GM21528 (cell line): Measurements from ENCODE around the gene DERL3.

Experiments
- ATAC-seq: cut with Tn5 transposase; IDR thresholded peaks from one replicate; pipeline ENCODE4 v1.9.1; 2021; ENCODE audit warnings: mild to moderate bottlenecking, moderate library complexity; ENCODE audit not compliant: unreplicated experiment, low FRiP score

The DERL3 gene

GRCh38 chr22:23815541-23816155 lies 23.2 kb downstream of the DERL3 start:
- no peak for ATAC-seq

- ATAC-seq: no peak
These were observed 26.4 kb downstream of the DERL3 start for GRCh38 chr22:23812378-23812777.

- no peak for ATAC-seq
These were observed 32.0 kb downstream of the DERL3 start for GRCh38 chr22:23806837-23807236.

DNA sequence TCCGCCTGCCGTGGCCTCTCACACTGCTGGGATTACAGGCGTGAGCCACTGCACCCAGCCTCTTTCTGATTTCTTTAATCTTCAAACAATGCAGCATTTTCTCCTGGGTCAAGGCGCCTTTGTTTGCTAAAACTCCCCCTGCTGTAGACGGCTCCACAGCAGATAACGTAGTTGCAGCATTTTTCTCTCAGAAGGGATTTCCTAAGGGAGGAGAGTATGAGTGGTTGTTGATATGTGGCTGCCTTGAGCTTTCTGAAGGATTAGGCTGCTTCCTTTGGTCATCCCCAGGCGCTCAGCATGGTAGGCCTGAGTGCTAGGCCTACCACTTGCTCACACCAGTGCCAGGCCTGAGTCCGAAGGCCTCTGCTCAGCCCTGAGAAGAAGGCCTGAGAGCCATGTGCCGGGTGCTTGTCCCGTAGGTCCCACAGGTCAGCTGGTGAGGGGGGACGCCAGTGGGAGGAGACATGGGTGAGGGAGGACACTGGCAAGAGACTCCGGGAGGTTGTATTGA lies 34.0 kb downstream of the DERL3 start:
- ATAC-seq: no peak

DNA sequence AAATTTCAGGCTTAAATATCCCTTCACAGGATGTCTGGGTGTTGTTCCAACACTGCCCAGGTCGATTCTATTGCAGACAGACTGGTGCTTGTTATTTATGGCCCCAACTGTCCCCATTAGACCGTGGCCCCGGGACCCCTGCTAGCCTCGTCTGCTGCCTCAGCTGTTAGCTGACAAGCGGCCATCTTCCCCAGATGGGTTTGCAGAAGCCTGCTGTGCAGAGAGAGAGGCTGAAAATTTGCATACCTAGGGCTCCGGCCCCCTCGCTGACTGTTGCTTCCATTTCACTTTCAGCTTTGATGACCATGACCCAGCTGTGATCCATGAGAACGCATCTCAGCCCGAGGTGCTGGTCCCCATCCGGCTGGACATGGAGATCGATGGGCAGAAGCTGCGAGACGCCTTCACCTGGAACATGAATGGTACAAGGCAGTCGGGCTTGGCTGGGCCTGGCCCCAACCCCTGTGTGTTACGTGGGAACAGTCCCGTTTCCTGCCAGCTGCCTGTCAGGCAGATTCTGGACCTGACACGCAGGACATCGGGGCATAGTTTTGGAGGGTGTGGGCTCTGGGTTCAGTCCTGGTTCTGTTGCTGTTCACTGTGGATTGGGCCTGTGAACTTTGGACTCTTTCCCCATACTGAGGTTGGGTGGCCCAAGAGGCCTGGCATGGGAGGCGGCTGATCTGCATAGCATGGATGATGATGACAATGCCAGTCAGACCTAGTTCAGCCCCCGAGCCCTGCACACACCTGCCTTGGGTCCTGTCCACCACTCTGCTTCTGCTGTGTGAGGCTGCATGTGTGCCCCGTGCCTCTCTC lies 35.6 kb downstream of the DERL3 start:
- ATAC-seq: no peak

GRCh38 chr22:23801886-23802377 lies 36.9 kb downstream of the DERL3 start:
- no peak for ATAC-seq

- no peak for ATAC-seq
These were observed 37.5 kb downstream of the DERL3 start for GRCh38 chr22:23801238-23801821.

DNA sequence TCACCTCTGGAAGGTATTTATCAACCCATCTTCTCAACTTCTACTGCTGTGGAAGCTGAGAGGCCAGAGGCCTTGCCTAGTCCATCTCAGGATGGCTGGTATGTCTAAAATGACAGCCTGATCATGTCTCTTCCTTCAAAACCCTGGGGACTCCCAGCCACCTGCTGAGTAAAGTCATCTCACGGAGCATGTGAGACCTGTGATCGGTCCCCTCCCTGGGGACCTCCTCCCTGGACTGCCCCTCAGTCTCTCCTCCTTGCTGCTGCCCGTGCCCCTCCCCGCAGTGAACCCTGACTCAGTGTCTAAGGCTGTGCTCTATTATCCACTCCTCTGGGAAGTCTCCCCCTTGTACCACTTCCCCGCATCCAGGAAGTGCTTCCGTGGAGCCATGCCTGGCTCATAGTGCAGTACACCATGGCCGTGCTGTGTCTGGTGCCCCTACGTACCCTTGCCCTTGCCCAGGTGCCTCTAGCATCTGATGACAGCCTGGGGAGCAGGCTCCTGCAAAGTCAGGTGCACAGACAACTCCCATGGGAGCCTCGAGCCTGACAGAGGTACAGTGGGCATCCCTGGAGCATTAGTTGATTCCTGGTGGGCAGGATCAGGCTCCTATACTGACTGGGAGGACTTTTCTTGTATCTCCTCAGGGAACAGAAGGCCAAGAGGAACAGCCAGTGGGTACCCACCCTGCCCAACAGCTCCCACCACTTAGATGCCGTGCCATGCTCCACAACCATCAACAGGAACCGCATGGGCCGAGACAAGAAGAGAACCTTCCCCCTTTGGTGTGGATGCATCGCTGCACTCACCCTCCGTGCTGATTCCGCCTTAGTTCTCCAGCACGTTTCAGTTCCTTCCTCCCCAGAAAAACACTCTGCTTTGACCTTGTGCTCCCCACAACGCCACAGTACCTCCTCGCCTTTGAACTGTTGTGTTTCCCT lies 38.2 kb downstream of the DERL3 start:
- ATAC-seq: no peak

DNA sequence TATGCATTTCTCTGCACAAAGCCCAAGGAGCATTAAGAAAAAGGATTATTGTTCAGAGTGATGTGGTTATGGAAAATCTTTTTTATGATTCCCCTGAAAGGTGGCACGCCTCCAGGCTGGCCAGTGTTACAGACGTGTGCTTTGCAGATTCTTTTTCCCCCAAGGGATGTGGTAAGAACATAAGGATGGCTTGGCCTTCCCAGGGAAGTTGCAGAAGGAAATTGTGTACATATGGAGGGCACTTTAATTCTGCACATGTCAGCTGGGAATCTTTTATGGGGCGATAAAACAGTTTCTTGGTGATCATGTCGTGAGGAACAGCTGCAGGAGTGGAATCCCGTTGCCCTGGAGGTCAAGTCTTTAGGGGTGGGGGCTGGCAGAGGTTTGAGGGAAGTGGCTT lies 42.3 kb downstream of the DERL3 start:
- no peak for ATAC-seq

DNA sequence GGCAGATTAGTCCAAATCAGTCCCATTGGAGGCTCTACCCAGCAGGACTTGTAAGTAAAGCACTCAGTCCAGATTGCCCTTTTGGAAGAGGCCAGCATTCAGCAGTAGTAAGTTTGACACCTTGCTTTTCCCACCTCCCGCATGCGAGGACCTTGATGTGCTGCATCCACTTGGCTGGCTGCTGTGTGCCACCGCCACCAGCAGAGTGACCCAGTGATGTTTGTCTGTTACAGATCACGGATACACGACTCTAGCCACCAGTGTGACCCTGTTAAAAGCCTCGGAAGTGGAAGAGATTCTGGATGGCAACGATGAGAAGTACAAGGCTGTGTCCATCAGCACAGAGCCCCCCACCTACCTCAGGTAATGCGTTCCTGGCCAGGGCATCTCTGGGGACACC lies 45.5 kb downstream of the DERL3 start:
- no peak for ATAC-seq

GRCh38 chr22:23791738-23792645 lies 46.8 kb downstream of the DERL3 start:
- ATAC-seq: no peak

DNA sequence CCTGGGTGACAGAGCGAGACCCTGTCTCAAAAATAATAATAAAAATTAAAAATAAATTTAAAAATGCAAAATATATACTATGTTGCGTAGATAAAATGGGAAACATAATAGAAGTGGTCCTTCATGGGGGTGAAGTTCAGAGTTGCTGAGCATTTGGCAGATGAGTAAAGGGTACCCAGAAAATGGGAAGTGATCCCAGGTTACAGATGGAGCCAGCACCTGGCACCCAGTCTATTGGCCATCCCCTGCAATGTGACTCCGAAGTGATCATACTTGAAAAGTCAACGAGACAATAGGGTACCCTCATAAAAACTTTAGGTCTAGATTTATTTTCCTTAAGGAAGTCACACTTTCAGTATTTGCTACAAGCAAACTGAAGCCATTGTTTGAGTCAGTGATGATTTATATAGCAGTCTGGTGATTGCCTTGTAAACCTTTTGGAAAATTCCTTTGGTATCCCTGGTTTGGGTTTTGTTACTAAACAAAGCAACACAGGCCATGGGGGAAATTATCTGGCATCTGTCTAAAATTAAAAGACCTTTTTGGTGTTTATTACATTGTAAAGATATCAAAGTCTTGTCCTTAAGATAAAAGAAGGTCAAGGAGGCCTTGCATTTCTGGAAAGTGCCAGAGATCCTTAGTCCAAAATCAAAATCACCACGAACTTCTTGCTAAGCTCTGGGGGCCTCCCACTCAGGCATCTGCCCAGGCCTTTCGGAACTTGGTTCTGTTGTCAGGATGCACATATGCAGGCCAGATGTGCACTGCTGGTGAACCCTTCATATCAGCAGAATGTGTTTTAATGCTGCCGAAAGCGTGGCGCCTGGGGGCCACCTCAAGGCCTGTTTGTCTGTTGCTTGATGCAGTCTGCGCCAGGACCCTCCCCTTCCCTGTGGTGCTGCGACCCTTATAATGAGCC lies 47.7 kb downstream of the DERL3 start:
- ATAC-seq: no peak

DNA sequence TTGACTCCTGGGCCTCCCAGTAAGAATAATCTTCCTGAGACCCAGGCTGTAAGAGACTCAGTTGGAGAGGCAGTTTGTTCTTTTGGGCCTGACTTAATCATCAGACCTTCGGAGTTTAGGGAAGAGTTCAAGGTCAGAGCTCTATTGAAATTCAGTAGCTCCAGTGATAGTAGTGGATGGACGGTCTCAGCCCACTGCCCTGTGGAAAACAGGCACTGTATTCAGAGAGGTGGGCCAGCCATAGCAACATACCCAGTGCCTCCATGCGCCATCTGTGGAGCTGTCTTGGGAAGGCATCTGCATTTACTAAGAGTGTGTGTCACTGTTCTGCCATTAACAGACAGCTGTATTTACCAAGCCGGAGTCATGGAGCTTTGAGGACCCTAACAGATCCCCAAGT lies 49.2 kb downstream of the DERL3 start:
- no peak for ATAC-seq

GRCh38 chr22:23789121-23789520 lies 49.7 kb downstream of the DERL3 start:
- no peak for ATAC-seq

DNA sequence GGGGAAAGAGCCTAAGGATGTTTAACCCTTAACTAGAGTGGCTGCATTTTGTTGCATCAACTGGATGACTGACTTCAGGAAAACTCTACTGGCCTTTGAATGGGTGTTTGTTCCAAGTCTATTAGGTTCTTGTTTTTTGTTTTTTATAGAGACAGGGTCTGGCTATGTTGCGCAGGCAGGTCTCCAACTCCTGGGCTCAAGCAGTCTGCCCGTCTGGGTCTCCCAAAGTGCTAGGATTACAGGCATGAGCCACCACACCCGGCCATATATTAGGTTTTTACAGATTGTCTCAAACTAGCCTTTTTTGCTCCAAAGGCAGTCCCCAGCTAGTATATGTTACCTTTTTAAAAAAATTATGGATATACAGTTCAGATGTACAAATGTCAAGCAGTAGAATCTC lies 50.9 kb downstream of the DERL3 start:
- no peak for ATAC-seq

GRCh38 chr22:23787600-23787896 lies 51.3 kb downstream of the DERL3 start:
- ATAC-seq: peak; percentile 18

DNA sequence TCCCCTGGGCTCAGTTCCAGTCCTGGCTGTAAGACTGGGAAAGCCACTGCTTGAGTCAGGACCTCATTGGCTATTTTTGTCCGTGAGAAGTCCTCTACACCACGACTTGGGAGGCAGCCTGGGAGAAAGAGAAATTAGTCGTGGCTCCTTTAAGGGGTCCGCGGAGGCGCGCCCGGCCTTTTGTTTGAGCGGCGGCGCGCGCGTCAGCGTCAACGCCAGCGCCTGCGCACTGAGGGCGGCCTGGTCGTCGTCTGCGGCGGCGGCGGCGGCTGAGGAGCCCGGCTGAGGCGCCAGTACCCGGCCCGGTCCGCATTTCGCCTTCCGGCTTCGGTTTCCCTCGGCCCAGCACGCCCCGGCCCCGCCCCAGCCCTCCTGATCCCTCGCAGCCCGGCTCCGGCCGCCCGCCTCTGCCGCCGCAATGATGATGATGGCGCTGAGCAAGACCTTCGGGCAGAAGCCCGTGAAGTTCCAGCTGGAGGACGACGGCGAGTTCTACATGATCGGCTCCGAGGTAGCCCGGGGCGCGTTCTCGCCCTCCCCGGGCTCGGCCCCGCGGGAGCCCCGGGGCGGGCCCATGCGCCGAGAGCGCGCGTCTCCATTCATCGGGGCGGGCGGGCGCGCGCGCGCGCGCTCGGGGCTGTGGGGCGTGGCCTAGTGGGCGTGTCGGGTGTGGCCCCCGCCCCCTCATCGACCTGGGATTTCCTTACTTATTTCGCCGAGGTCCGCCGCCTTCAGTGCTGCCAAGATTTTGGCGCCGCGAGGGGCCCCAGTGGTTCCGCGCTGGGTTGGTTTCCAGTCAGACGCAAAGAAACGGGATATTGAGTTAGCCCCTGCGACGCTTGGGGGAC lies 51.8 kb downstream of the DERL3 start, which contains the start of gene SMARCB1:
SMARCB1 (plus strand) TSS at position 215 of the 848 bp plus-strand sequence; CDS start at position 419, 204 bp downstream.
- ATAC-seq: peak; percentile 72
